ENCODE data around the gene FAM193B. TPM values are rescaled to one million over a fixed set of nuclear protein-coding genes. Genes with fewer than 3 reads are reported as not detected.
A peak's percentile ranks its signal among the peaks of the same experiment; 100 is the strongest.

The FAM193B gene
- total RNA-seq, 4 donors from 2014 or later, result 77.1 to 205 (median 177) TPM

DNA sequence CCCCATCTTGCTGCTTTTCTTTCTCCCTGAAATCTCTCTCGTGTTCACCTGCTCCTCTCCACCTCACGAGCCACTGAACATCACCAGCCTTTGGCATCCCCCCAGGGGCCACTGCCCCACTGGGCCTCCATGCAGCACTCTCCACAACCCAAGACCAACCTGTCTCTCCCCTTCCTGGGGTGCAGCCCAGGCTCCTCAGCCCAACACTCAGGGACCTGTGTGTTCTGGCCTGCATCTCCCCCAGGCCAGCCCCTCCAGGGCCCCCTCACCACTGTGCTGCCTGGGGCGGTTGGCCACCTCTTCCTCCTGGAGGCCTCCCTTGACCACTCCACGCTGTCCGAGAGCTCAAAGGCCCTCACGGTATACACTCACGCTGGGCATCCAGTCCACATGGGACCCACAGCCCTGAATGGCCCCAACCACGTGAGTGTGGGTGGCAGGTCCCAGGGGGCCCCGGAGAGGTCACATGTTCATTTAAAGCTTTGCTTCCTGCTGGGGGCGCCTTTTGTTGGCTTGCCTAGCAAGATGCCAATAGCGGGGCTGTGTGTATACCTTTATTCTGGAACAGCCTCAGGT is 44.3 kb downstream of the FAM193B start:
- peak in 2 of 3 donors; percentile 83 for DNase-seq
- peaks cover 0 to 47% (median 0%) of the 10 kb centered on the region in 3 donors for H3K36me3 ChIP-seq
- peak overlapping the region; percentile 57 to 92 (median 68) for H3K27ac ChIP-seq
- peak overlapping the region in 3 of 4 donors; percentile 42 to 57 (median 47) for H3K4me3 ChIP-seq
- H3K9me3 ChIP-seq, result no peaks in the 10 kb centered on the region
- H3K4me1 ChIP-seq, result peaks cover 0 to 13% (median 4%) of the 10 kb centered on the region in 4 donors
- TF ChIP-seq, protein P1, sequence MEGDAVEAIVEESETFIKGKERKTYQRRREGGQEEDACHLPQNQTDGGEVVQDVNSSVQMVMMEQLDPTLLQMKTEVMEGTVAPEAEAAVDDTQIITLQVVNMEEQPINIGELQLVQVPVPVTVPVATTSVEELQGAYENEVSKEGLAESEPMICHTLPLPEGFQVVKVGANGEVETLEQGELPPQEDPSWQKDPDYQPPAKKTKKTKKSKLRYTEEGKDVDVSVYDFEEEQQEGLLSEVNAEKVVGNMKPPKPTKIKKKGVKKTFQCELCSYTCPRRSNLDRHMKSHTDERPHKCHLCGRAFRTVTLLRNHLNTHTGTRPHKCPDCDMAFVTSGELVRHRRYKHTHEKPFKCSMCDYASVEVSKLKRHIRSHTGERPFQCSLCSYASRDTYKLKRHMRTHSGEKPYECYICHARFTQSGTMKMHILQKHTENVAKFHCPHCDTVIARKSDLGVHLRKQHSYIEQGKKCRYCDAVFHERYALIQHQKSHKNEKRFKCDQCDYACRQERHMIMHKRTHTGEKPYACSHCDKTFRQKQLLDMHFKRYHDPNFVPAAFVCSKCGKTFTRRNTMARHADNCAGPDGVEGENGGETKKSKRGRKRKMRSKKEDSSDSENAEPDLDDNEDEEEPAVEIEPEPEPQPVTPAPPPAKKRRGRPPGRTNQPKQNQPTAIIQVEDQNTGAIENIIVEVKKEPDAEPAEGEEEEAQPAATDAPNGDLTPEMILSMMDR (IDR thresholded peaks at IDR 0.05), result no peak
- no peak for TF ChIP-seq POLR2A (IDR thresholded peaks at IDR 0.05)
- H3K27me3 ChIP-seq, result no peaks in the 10 kb centered on the region

DNA sequence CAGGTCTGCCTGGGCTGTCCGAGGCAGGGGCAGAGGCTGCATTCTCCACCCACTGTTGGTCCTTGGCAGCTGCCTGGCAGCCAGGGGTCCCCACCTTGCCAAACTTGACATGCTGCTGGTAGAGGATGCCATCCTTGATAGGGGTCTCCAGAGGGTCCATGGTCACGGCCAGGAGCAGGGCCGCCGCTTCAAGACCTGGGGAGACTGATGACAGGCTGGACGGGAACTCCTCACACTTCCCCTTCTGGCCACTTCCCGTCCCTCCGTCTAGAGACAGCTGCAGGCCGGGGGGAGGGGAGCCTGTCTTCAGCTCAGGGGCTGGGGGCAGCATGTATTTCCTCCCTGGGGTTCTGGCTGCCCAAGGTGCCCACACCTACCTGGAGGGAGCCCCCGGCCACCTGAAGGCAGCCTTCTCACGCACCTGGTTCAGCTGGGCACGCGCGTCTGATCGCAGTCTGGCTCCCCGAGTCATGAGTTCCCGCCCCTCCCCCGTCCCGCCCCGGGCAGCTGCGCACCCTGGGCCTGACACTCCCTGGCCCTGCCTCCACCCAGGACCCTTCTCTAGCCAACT is 44.9 kb downstream of the FAM193B start, which contains the start of gene DOK3:
Gene DOK3 (minus strand): TSS at position 446 of the 571 bp plus-strand sequence. CDS start 286 bp downstream, at position 160.
- H3K4me1 ChIP-seq, result peaks cover 0 to 13% (median 1%) of the 10 kb centered on the region in 4 donors
- H3K9me3 ChIP-seq, result no peaks in the 10 kb centered on the region
- H3K27me3 ChIP-seq, result no peaks in the 10 kb centered on the region
- peak within 1 kb of the TSS; percentile 38 to 57 (median 44) for H3K4me3 ChIP-seq
- TF ChIP-seq, protein P1 (IDR thresholded peaks at IDR 0.05), result no peak
- TF ChIP-seq POLR2A (IDR thresholded peaks at IDR 0.05), result no peak
- H3K36me3 ChIP-seq, result peaks cover 0 to 41% (median 0%) of the 10 kb centered on the region in 3 donors
- peak in 2 of 3 donors; percentile 74 to 81 for DNase-seq
- H3K27ac ChIP-seq, result peak within 1 kb of the TSS; percentile 57 to 92 (median 68)

DNA sequence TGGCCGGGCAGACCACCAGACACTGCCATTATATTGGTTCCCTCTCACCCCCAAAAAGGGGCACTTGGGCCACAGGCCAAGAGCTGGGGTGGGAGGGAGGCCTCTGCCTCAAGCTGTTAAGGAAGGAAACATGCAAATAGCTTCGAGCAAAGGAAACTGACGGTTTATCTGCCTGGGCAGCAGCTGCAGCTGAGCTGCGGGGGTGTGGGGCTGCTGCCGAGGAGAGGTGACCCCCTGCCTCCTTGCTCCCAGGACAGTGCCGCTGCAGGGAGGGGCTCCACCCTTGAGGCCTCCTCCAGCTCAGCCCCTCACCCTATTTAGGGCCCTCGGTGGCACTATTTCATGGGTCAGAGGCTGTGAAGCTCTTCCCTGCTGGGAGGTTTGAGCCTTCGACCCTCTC is 45.5 kb downstream of the FAM193B start:
- TF ChIP-seq, protein P1 (IDR thresholded peaks at IDR 0.05), result no peak
- TF ChIP-seq POLR2A (IDR thresholded peaks at IDR 0.05), result no peak
- H3K27ac ChIP-seq, result peak overlapping the region; percentile 57 to 92 (median 68)
- H3K27me3 ChIP-seq, result no peaks in the 10 kb centered on the region
- H3K4me3 ChIP-seq, result peak overlapping the region; percentile 38 to 57 (median 44)
- H3K9me3 ChIP-seq, result no peaks in the 10 kb centered on the region
- H3K4me1 ChIP-seq, result peaks cover 0 to 13% (median 1%) of the 10 kb centered on the region in 4 donors
- DNase-seq, result peak in 2 of 3 donors; percentile 59 to 60
- peaks cover 0 to 35% (median 0%) of the 10 kb centered on the region in 3 donors for H3K36me3 ChIP-seq

DNA sequence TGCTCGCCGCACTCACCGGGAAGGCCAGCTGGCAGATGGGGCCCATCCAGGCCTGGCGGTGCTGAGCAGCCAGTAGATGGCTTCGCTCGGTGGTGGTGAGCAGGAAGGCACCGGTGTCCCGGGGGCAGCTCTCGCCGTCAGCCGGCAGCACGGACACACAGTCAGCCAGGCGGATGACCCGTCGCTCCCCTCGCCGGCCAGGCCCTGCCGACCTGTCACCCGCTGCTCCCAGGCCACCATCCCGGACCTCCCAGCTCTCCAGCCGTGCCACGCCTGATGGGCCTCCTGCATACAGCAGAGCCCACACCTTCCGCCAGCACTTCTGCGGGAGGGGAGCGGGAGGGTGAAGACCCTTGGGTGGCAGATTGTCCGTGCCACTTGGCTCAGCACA is 46.1 kb downstream of the FAM193B start:
- no peaks in the 10 kb centered on the region for H3K9me3 ChIP-seq

DNA sequence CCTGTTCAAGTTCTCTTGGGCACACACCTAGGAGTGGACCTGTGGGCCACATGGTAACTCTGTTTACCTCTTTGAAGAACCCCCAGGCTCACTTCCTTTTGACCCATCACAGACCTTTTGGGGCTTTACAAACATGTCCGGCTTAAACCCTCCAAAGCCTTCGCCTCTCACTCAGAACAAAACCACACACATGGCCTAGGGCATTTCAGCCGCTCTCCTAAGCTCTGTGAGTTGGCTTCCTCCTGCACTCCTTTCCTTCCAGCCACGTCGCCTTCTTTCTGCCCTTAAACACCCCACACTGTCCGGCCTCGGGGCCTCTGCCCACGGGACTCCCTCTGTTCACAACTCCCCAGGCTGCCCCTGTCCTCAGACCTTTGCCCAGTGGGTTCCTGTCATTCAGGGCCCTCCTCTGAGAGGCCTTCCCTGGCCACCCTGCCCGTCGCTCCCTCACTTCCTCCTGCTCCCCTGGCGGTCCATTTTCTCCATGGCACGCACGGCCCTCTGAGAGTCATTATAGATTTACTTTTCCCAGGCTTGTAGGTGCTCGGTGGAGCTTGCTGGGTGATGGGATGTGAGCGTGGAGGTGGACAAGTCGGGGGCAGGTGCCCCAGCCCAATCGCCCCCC is 46.7 kb downstream of the FAM193B start:
- H3K4me1 ChIP-seq, result peaks cover 0 to 13% (median 2%) of the 10 kb centered on the region in 4 donors
- no peaks in the 10 kb centered on the region for H3K9me3 ChIP-seq
- TF ChIP-seq, protein P1 (IDR thresholded peaks at IDR 0.05), result no peak
- no peak for TF ChIP-seq POLR2A (IDR thresholded peaks at IDR 0.05)
- peak overlapping the region in 3 of 4 donors; percentile 2 to 57 (median 47) for H3K4me3 ChIP-seq
- DNase-seq, result no peak
- peak overlapping the region in 1 of 4 donors; percentile 92 for H3K27ac ChIP-seq
- no peaks in the 10 kb centered on the region for H3K27me3 ChIP-seq
- peaks cover 0 to 24% (median 0%) of the 10 kb centered on the region in 3 donors for H3K36me3 ChIP-seq

More for the DNA sequence above, 46.1 kb downstream of the FAM193B start:
- Histone ChIP-seq H3K4me3 (peak overlapping the region; percentile 2 to 57 (median 44)), H3K36me3 (peaks cover 0 to 29% (median 0%) of the 10 kb centered on the region in 3 donors), H3K27me3 (no peaks in the 10 kb centered on the region), H3K27ac (peak overlapping the region; percentile 57 to 92 (median 68)), H3K4me1 (peaks cover 0 to 13% (median 1%) of the 10 kb centered on the region in 4 donors)
- TF ChIP-seq, protein P1 (IDR thresholded peaks at IDR 0.05), result no peak
- TF ChIP-seq POLR2A (IDR thresholded peaks at IDR 0.05), result no peak
- no peak for DNase-seq

Measured in Peyer's patch (tissue), 4 donors.